Right lobe of liver (tissue), 4 donors: Measurements from ENCODE around the gene STXBP2.

Source experiments
- POLR2A ChIP-seq: fragments of 450-650 bp; IDR thresholded peaks from one replicate; pipeline ENCODE4 v1.6.1; 2017; ENCODE audit warnings: antibody characterized with exemption, mild to moderate bottlenecking
- TF ChIP-seq, protein P1 (sequence below), 4 donors: fragments of 200-600 bp in 3 of 4; fragments of 450-650 bp in 1 of 4; IDR thresholded peaks; one replicate each; pipeline versions ENCODE4 v1.5.1 to v1.8.0; 2016 to 2022; ENCODE audit warnings: antibody characterized with exemption in 4 of 4, mild to moderate bottlenecking in 2 of 4
- donor health status: DM: no; HTN: no; CAD: no.
- donor health status: DM: no; HTN: no; CAD: no.
- donor health status: DM: no; HTN: yes; CAD: no.

- TF ChIP-seq, protein P1, sequence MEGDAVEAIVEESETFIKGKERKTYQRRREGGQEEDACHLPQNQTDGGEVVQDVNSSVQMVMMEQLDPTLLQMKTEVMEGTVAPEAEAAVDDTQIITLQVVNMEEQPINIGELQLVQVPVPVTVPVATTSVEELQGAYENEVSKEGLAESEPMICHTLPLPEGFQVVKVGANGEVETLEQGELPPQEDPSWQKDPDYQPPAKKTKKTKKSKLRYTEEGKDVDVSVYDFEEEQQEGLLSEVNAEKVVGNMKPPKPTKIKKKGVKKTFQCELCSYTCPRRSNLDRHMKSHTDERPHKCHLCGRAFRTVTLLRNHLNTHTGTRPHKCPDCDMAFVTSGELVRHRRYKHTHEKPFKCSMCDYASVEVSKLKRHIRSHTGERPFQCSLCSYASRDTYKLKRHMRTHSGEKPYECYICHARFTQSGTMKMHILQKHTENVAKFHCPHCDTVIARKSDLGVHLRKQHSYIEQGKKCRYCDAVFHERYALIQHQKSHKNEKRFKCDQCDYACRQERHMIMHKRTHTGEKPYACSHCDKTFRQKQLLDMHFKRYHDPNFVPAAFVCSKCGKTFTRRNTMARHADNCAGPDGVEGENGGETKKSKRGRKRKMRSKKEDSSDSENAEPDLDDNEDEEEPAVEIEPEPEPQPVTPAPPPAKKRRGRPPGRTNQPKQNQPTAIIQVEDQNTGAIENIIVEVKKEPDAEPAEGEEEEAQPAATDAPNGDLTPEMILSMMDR (IDR thresholded peaks at IDR 0.05) = no peak
- no peak for TF ChIP-seq POLR2A
Observed at GRCh38 chr19:7694499-7694898, 57.6 kb downstream of the STXBP2 start.
